GM23338 (cell line): ENCODE measurements around the gene EPHB2. TPM values are rescaled to one million over a fixed set of nuclear protein-coding genes. Genes with fewer than 3 reads are reported as not detected.

Experiments
- ATAC-seq: fragments of 200-7000 bp; cut with Tn5 transposase; 3 replicates; pipeline ENCODE4 v1.9.1; 2020
- DNase-seq: peaks from one replicate; pipeline ENCODE4 v3.0.0-alpha.2; 2015; ENCODE audit warnings: low spot score
- H2AFZ ChIP-seq: fragments of 200-600 bp; sonication (generic); 2 replicates; pipeline ENCODE4 v1.8.0; 2016; ENCODE audit warnings: antibody characterized with exemption, mild to moderate bottlenecking, moderate library complexity
- H3F3A ChIP-seq: fragments of 200-600 bp; sonication (generic); replicated peaks from 2 replicates; pipeline ENCODE4 v1.8.0; 2017; ENCODE audit warnings: antibody characterized with exemption, mixed run types, low read depth
- H3K27ac ChIP-seq: fragments of 200-600 bp; sonication (generic); 2 replicates; pipeline ENCODE4 v1.6.1; 2016; ENCODE audit warnings: low read depth
- H3K27me3 ChIP-seq: fragments of 200-600 bp; sonication (generic); 2 replicates; pipeline ENCODE4 v1.8.0; 2016; ENCODE audit warnings: mild to moderate bottlenecking, mixed run types, moderate library complexity; ENCODE audit not compliant: insufficient read depth
- H3K36me3 ChIP-seq: fragments of 200-600 bp; sonication (generic); 2 replicates; pipeline ENCODE4 v1.8.0; 2016; ENCODE audit warnings: mild to moderate bottlenecking; ENCODE audit not compliant: insufficient read depth
- H3K4me1 ChIP-seq: fragments of 200-600 bp; sonication (generic); 2 replicates; pipeline ENCODE4 v1.8.0; 2016; ENCODE audit warnings: mild to moderate bottlenecking, moderate library complexity; ENCODE audit not compliant: insufficient read depth
- H3K4me2 ChIP-seq: fragments of 200-600 bp; sonication (generic); 2 replicates; pipeline ENCODE4 v1.7.1; 2017; ENCODE audit warnings: mixed run types
- H3K4me3 ChIP-seq: fragments of 200-600 bp; sonication (generic); 2 replicates; pipeline ENCODE4 v1.6.1; 2016; ENCODE audit warnings: mixed run types
- H3K79me2 ChIP-seq: fragments of 200-600 bp; sonication (generic); replicated peaks from 2 replicates; pipeline ENCODE4 v1.8.0; 2017; ENCODE audit warnings: mild to moderate bottlenecking; ENCODE audit not compliant: insufficient read depth
- H3K9me2 ChIP-seq: fragments of 200-600 bp; sonication (generic); 2 replicates; pipeline ENCODE4 v1.8.0; 2017; ENCODE audit not compliant: insufficient read depth
- H4K20me1 ChIP-seq: fragments of 200-600 bp; sonication (generic); replicated peaks from 2 replicates; pipeline ENCODE4 v1.8.0; 2017; ENCODE audit warnings: mild to moderate bottlenecking; ENCODE audit not compliant: insufficient read depth
- H3K27ac Mint-ChIP-seq: 2 replicates; pipeline ENCODE4 v1.8.0; 2020; ENCODE audit warnings: inconsistent platforms, mild to moderate bottlenecking, moderate library complexity, mixed read lengths
- H3K27me3 Mint-ChIP-seq: 3 replicates; pipeline ENCODE4 v1.8.0; 2022; ENCODE audit warnings: low read depth, mild to moderate bottlenecking, moderate library complexity, mixed read lengths, inconsistent platforms; ENCODE audit not compliant: insufficient read depth, poor library complexity
- H3K36me3 Mint-ChIP-seq: 3 replicates; pipeline ENCODE4 v1.8.0; 2021; ENCODE audit warnings: low read depth, mild to moderate bottlenecking, inconsistent platforms, moderate library complexity, mixed read lengths
- H3K4me1 Mint-ChIP-seq: 3 replicates; pipeline ENCODE4 v1.8.0; 2020; ENCODE audit warnings: mild to moderate bottlenecking, inconsistent platforms, mixed read lengths
- H3K4me3 Mint-ChIP-seq: 3 replicates; pipeline ENCODE4 v1.8.0; 2021; ENCODE audit warnings: moderate library complexity, mild to moderate bottlenecking, inconsistent platforms, mixed read lengths
- H3K9me3 Mint-ChIP-seq: 3 replicates; pipeline ENCODE4 v1.8.0; 2020; ENCODE audit warnings: moderate library complexity, mild to moderate bottlenecking, inconsistent platforms, mixed read lengths
- CREB1 ChIP-seq: fragments of 250-450 bp; sonication (Bioruptor Pico); IDR thresholded peaks from 2 replicates; pipeline ENCODE4 v1.5.0; 2020; ENCODE audit warnings: low read depth, mild to moderate bottlenecking, moderate library complexity
- EZH2 ChIP-seq: fragments of 200-600 bp; sonication (generic); IDR thresholded peaks from one replicate; pipeline ENCODE4 v1.8.0; 2017; ENCODE audit warnings: antibody characterized with exemption, mild to moderate bottlenecking, low read depth; ENCODE audit not compliant: unreplicated experiment
- EZH2phosphoT487 ChIP-seq: fragments of 200-600 bp; sonication (generic); IDR thresholded peaks from one replicate; pipeline ENCODE4 v1.8.1; 2018; ENCODE audit warnings: antibody characterized with exemption; ENCODE audit not compliant: unreplicated experiment
- JUNB ChIP-seq: IDR thresholded peaks from one replicate; pipeline ENCODE4 v1.6.1; 2016; ENCODE audit warnings: antibody characterized with exemption; ENCODE audit not compliant: unreplicated experiment
- NANOG ChIP-seq: IDR thresholded peaks from 2 replicates; pipeline ENCODE4 v1.6.1; 2016; ENCODE audit warnings: antibody characterized with exemption, borderline replicate concordance
- POLR2AphosphoS5 ChIP-seq: IDR thresholded peaks from 2 replicates; pipeline ENCODE4 v1.6.1; 2016; ENCODE audit warnings: antibody characterized with exemption, low read depth
- STAT1 ChIP-seq: IDR thresholded peaks from one replicate; pipeline ENCODE4 v1.6.1; 2016; ENCODE audit warnings: antibody characterized with exemption; ENCODE audit not compliant: unreplicated experiment
- ZNF114 ChIP-seq: fragments of 250-450 bp; sonication (Bioruptor Pico); IDR thresholded peaks from 2 replicates; pipeline ENCODE4 v1.5.0; 2020; ENCODE audit warnings: mild to moderate bottlenecking, moderate library complexity
- ZNF331 ChIP-seq: fragments of 250-450 bp; sonication (Bioruptor Pico); IDR thresholded peaks from 2 replicates; pipeline ENCODE4 v1.5.0; 2020; ENCODE audit warnings: low read depth, mild to moderate bottlenecking, moderate library complexity
- polyA plus RNA-seq: library from polyadenylated mRNA; unstranded; fragments of >200 nt; fragmentation: Nextera tagmentation; extraction: Ambion mirVana; gene quantifications from 2 replicates; pipeline ENCODE4 v1.2.1, GENCODE V29; 2016
- total RNA-seq: library from RNA; depleted of rRNA; stranded (reverse); fragments of >200 nt; shearing (Covaris generic); gene quantifications from 2 replicates; pipeline ENCODE4 v1.2.3, GENCODE V29; 2014
- TF ChIP-seq, protein P1 (sequence below): IDR thresholded peaks from 2 replicates; pipeline ENCODE4 v1.6.1; 2016; ENCODE audit warnings: antibody characterized with exemption
- TF ChIP-seq, protein P2 (sequence below), 2 experiments: fragments of 200-600 bp in 1 of 2; sonication (generic) in 1 of 2; conservative IDR thresholded peaks; 2 replicates each; pipeline versions ENCODE4 v1.5.1 to v1.6.1; 2016 to 2017; ENCODE audit warnings: antibody characterized with exemption in 2 of 2, low read depth in 2 of 2, mild to moderate bottlenecking in 2 of 2, moderate library complexity in 1 of 2
- TF ChIP-seq, protein P3 (sequence below): IDR thresholded peaks from one replicate; pipeline ENCODE4 v1.6.1; 2018; ENCODE audit warnings: antibody characterized with exemption; ENCODE audit not compliant: unreplicated experiment
- TF ChIP-seq, protein P4 (sequence below): fragments of 250-450 bp; sonication (Bioruptor Pico); IDR thresholded peaks from 2 replicates; pipeline ENCODE4 v1.5.0; 2020; ENCODE audit warnings: mild to moderate bottlenecking, moderate library complexity

EPHB2 gene
- total and polyA plus RNA-seq, 2 experiments from 2014 or later = 4.1 to 20.1 TPM

DNA sequence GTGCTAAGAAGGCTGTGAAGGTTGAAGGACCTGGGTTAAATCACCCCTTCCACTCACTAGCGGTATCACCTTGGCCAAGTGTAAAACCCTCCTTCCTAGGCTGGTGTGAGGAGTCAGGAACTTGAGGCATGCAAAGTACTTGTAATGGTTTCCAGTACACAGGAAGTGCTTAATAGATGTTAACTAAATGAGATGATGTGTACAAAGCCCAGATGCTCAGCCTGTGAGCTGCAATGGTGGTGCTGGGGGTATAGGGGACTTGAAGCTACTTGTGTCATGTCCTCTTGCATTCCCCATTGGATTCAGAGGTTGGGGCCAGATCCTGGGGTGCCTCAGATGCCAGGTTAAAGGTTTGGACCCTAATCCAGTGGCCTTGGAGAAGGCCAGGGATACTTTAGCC is 75.5 kb downstream of the EPHB2 start:
- Histone ChIP-seq H3K9me2 (no peaks in the 10 kb centered on the region), H2AFZ (no peak overlapping the region), H3F3A (no peaks in the 10 kb centered on the region), H4K20me1 (no peaks in the 10 kb centered on the region), H3K36me3 (no peaks in the 10 kb centered on the region), H3K27me3 (no peaks in the 10 kb centered on the region), H3K4me3 (no peak overlapping the region), H3K27ac (no peak overlapping the region), H3K79me2 (no peaks in the 10 kb centered on the region), H3K4me1 (peaks cover 5% of the 10 kb centered on the region), H3K4me2 (no peak overlapping the region)
- H3K4me1 Mint-ChIP-seq = peaks cover 36% of the 10 kb centered on the region
- no peak for ATAC-seq
- TF ChIP-seq JUNB (no peak), ZNF114 (CRISPR knock-in tag) (no peak), POLR2AphosphoS5 (no peak), EZH2 (no peak), EZH2phosphoT487 (no peak), ZNF331 (CRISPR knock-in tag) (no peak), STAT1 (no peak), CREB1 (CRISPR knock-in tag) (no peak), NANOG (no peak)
- TF ChIP-seq, protein P1, sequence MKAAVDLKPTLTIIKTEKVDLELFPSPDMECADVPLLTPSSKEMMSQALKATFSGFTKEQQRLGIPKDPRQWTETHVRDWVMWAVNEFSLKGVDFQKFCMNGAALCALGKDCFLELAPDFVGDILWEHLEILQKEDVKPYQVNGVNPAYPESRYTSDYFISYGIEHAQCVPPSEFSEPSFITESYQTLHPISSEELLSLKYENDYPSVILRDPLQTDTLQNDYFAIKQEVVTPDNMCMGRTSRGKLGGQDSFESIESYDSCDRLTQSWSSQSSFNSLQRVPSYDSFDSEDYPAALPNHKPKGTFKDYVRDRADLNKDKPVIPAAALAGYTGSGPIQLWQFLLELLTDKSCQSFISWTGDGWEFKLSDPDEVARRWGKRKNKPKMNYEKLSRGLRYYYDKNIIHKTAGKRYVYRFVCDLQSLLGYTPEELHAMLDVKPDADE = no peak
- TF ChIP-seq, protein P2, sequence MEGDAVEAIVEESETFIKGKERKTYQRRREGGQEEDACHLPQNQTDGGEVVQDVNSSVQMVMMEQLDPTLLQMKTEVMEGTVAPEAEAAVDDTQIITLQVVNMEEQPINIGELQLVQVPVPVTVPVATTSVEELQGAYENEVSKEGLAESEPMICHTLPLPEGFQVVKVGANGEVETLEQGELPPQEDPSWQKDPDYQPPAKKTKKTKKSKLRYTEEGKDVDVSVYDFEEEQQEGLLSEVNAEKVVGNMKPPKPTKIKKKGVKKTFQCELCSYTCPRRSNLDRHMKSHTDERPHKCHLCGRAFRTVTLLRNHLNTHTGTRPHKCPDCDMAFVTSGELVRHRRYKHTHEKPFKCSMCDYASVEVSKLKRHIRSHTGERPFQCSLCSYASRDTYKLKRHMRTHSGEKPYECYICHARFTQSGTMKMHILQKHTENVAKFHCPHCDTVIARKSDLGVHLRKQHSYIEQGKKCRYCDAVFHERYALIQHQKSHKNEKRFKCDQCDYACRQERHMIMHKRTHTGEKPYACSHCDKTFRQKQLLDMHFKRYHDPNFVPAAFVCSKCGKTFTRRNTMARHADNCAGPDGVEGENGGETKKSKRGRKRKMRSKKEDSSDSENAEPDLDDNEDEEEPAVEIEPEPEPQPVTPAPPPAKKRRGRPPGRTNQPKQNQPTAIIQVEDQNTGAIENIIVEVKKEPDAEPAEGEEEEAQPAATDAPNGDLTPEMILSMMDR (conservative IDR thresholded peaks at IDR 0.05; ENCODE audit: low read depth in 2 of 2) = no peak
- TF ChIP-seq, protein P3, sequence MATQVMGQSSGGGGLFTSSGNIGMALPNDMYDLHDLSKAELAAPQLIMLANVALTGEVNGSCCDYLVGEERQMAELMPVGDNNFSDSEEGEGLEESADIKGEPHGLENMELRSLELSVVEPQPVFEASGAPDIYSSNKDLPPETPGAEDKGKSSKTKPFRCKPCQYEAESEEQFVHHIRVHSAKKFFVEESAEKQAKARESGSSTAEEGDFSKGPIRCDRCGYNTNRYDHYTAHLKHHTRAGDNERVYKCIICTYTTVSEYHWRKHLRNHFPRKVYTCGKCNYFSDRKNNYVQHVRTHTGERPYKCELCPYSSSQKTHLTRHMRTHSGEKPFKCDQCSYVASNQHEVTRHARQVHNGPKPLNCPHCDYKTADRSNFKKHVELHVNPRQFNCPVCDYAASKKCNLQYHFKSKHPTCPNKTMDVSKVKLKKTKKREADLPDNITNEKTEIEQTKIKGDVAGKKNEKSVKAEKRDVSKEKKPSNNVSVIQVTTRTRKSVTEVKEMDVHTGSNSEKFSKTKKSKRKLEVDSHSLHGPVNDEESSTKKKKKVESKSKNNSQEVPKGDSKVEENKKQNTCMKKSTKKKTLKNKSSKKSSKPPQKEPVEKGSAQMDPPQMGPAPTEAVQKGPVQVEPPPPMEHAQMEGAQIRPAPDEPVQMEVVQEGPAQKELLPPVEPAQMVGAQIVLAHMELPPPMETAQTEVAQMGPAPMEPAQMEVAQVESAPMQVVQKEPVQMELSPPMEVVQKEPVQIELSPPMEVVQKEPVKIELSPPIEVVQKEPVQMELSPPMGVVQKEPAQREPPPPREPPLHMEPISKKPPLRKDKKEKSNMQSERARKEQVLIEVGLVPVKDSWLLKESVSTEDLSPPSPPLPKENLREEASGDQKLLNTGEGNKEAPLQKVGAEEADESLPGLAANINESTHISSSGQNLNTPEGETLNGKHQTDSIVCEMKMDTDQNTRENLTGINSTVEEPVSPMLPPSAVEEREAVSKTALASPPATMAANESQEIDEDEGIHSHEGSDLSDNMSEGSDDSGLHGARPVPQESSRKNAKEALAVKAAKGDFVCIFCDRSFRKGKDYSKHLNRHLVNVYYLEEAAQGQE = no peak
- TF ChIP-seq, protein P4, sequence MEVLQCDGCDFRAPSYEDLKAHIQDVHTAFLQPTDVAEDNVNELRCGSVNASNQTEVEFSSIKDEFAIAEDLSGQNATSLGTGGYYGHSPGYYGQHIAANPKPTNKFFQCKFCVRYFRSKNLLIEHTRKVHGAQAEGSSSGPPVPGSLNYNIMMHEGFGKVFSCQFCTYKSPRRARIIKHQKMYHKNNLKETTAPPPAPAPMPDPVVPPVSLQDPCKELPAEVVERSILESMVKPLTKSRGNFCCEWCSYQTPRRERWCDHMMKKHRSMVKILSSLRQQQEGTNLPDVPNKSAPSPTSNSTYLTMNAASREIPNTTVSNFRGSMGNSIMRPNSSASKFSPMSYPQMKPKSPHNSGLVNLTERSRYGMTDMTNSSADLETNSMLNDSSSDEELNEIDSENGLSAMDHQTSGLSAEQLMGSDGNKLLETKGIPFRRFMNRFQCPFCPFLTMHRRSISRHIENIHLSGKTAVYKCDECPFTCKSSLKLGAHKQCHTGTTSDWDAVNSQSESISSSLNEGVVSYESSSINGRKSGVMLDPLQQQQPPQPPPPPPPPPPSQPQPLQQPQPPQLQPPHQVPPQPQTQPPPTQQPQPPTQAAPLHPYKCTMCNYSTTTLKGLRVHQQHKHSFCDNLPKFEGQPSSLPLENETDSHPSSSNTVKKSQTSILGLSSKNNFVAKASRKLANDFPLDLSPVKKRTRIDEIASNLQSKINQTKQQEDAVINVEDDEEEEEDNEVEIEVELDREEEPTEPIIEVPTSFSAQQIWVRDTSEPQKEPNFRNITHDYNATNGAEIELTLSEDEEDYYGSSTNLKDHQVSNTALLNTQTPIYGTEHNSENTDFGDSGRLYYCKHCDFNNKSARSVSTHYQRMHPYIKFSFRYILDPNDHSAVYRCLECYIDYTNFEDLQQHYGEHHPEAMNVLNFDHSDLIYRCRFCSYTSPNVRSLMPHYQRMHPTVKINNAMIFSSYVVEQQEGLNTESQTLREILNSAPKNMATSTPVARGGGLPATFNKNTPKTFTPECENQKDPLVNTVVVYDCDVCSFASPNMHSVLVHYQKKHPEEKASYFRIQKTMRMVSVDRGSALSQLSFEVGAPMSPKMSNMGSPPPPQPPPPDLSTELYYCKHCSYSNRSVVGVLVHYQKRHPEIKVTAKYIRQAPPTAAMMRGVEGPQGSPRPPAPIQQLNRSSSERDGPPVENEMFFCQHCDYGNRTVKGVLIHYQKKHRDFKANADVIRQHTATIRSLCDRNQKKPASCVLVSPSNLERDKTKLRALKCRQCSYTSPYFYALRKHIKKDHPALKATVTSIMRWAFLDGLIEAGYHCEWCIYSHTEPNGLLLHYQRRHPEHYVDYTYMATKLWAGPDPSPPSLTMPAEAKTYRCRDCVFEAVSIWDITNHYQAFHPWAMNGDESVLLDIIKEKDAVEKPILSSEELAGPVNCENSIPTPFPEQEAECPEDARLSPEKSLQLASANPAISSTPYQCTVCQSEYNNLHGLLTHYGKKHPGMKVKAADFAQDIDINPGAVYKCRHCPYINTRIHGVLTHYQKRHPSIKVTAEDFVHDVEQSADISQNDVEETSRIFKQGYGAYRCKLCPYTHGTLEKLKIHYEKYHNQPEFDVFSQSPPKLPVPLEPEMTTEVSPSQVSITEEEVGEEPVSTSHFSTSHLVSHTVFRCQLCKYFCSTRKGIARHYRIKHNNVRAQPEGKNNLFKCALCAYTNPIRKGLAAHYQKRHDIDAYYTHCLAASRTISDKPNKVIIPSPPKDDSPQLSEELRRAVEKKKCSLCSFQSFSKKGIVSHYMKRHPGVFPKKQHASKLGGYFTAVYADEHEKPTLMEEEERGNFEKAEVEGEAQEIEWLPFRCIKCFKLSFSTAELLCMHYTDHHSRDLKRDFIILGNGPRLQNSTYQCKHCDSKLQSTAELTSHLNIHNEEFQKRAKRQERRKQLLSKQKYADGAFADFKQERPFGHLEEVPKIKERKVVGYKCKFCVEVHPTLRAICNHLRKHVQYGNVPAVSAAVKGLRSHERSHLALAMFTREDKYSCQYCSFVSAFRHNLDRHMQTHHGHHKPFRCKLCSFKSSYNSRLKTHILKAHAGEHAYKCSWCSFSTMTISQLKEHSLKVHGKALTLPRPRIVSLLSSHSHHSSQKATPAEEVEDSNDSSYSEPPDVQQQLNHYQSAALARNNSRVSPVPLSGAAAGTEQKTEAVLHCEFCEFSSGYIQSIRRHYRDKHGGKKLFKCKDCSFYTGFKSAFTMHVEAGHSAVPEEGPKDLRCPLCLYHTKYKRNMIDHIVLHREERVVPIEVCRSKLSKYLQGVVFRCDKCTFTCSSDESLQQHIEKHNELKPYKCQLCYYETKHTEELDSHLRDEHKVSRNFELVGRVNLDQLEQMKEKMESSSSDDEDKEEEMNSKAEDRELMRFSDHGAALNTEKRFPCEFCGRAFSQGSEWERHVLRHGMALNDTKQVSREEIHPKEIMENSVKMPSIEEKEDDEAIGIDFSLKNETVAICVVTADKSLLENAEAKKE (CRISPR knock-in tag) = no peak
- peaks cover 3% of the 10 kb centered on the region for H3K27me3 Mint-ChIP-seq
- H3K27ac Mint-ChIP-seq = no peak overlapping the region
- no peak overlapping the region for H3K4me3 Mint-ChIP-seq
- H3K36me3 Mint-ChIP-seq = no peaks in the 10 kb centered on the region
- no peaks in the 10 kb centered on the region for H3K9me3 Mint-ChIP-seq
- no peak for DNase-seq
